GM19035 (cell line): ENCODE data around the gene ZSWIM7.
"Not testable (repeated sequence)": the region's sequence is repeated elsewhere in the genome, so short reads cannot be mapped to it uniquely, and the experiment has no call there.

ENCODE experiments used
- ATAC-seq: cut with Tn5 transposase; IDR thresholded peaks from one replicate; pipeline ENCODE4 v1.9.1; 2021; ENCODE audit not compliant: unreplicated experiment

The ZSWIM7 gene

GRCh38 chr17:15958484-15958854 is 41.0 kb downstream of the ZSWIM7 start:
- no peak for ATAC-seq

GRCh38 chr17:15957608-15958307 is 41.7 kb downstream of the ZSWIM7 start:
- no peak for ATAC-seq

- ATAC-seq, result no peak
Observed at GRCh38 chr17:15957206-15957605, 42.3 kb downstream of the ZSWIM7 start.

GRCh38 chr17:15955793-15956541 is 43.5 kb downstream of the ZSWIM7 start:
- ATAC-seq, result no peak

GRCh38 chr17:15954222-15954621 is 45.3 kb downstream of the ZSWIM7 start:
- no peak for ATAC-seq

GRCh38 chr17:15952916-15953790 is 46.4 kb downstream of the ZSWIM7 start:
- no peak for ATAC-seq

GRCh38 chr17:15952048-15952532 is 47.4 kb downstream of the ZSWIM7 start:
- no peak for ATAC-seq

GRCh38 chr17:15951368-15952047 is 48.0 kb downstream of the ZSWIM7 start:
- no peak for ATAC-seq

- ATAC-seq, result no peak
Observed at GRCh38 chr17:15947976-15948752, 51.3 kb downstream of the ZSWIM7 start.

GRCh38 chr17:15947271-15947670 is 52.2 kb downstream of the ZSWIM7 start:
- no peak for ATAC-seq

GRCh38 chr17:15946611-15947120 is 52.8 kb downstream of the ZSWIM7 start:
- no peak for ATAC-seq

GRCh38 chr17:15945527-15946191 is 53.8 kb downstream of the ZSWIM7 start:
- no peak for ATAC-seq

- no peak for ATAC-seq
Observed at GRCh38 chr17:15944759-15945526, 54.6 kb downstream of the ZSWIM7 start, which contains the start of gene ADORA2B. Gene ADORA2B (plus strand): TSS chr17:15945130. CDS start chr17:15945249, 119 bp downstream.

- ATAC-seq, result no peak
Observed at GRCh38 chr17:15943971-15944758, 55.3 kb downstream of the ZSWIM7 start.

- no peak for ATAC-seq
Observed at GRCh38 chr17:15942207-15942833, 57.2 kb downstream of the ZSWIM7 start.

GRCh38 chr17:15941781-15942180 is 57.7 kb downstream of the ZSWIM7 start:
- no peak for ATAC-seq

- ATAC-seq, result not testable (repeated sequence)
Observed at GRCh38 chr17:15936481-15936880, 63.0 kb downstream of the ZSWIM7 start.
